Measurements from ENCODE around the gene CCDC15. TPM values are rescaled to one million over a fixed set of nuclear protein-coding genes. Genes with fewer than 3 reads are reported as not detected.
"Not testable (repeated sequence)": the region's sequence is repeated elsewhere in the genome, so short reads cannot be mapped to it uniquely, and the experiment has no call there.

CCDC15 gene
- total RNA-seq, 1 donor from 2014 or later, result 3.2 TPM

GRCh38 chr11:125022551-125022950 lies 68.5 kb downstream of the CCDC15 start:
- Mint-ChIP-seq H3K4me3 (no peak overlapping the region), H3K27ac (no peak overlapping the region), H3K27me3 (no peaks in the 10 kb centered on the region), H3K4me1 (ENCODE audit: unreplicated experiment) (no peaks in the 10 kb centered on the region), H3K36me3 (no peaks in the 10 kb centered on the region), H3K9me3 (peaks cover under 1% of the 10 kb centered on the region)
- DNase-seq (ENCODE audit: extremely low spot score, unreplicated experiment), result no peak
- no peak for TF ChIP-seq CTCF (conservative IDR thresholded peaks at IDR 0.05)

- Mint-ChIP-seq H3K27me3 (no peaks in the 10 kb centered on the region), H3K4me1 (ENCODE audit: unreplicated experiment) (no peaks in the 10 kb centered on the region), H3K9me3 (peaks cover 8% of the 10 kb centered on the region), H3K36me3 (peaks cover 6% of the 10 kb centered on the region), H3K27ac (no peak overlapping the region), H3K4me3 (no peak overlapping the region)
- TF ChIP-seq CTCF (conservative IDR thresholded peaks at IDR 0.05), result no peak
- DNase-seq (ENCODE audit: extremely low spot score, unreplicated experiment), result no peak
These were observed 72.0 kb downstream of the CCDC15 start for GRCh38 chr11:125025968-125026367.

- H3K27me3 Mint-ChIP-seq; H3K4me3 Mint-ChIP-seq; H3K27ac Mint-ChIP-seq; H3K4me1 Mint-ChIP-seq (ENCODE audit: unreplicated experiment); DNase-seq (ENCODE audit: extremely low spot score, unreplicated experiment): not testable (repeated sequence)
- H3K9me3 Mint-ChIP-seq, result peaks cover 18% of the 10 kb centered on the region
- H3K36me3 Mint-ChIP-seq, result peaks cover 13% of the 10 kb centered on the region
These were observed 75.4 kb downstream of the CCDC15 start for GRCh38 chr11:125029431-125029830.

- Mint-ChIP-seq H3K27ac (no peak overlapping the region), H3K4me3 (no peak overlapping the region)
These were observed 82.9 kb downstream of the CCDC15 start for GRCh38 chr11:125036933-125037332.

GRCh38 chr11:125049164-125049792 lies 95.3 kb downstream of the CCDC15 start:
- Mint-ChIP-seq H3K36me3 (no peaks in the 10 kb centered on the region), H3K27me3 (no peaks in the 10 kb centered on the region), H3K9me3 (no peaks in the 10 kb centered on the region), H3K27ac (no peak overlapping the region), H3K4me1 (ENCODE audit: unreplicated experiment) (no peaks in the 10 kb centered on the region), H3K4me3 (no peak overlapping the region)
- TF ChIP-seq CTCF (conservative IDR thresholded peaks at IDR 0.05), result no peak
- DNase-seq (ENCODE audit: extremely low spot score, unreplicated experiment), result no peak

More at GRCh38 chr11:125036933-125037332, 82.9 kb downstream of the CCDC15 start:
- Mint-ChIP-seq H3K9me3 (peaks cover 15% of the 10 kb centered on the region), H3K36me3 (peaks cover 7% of the 10 kb centered on the region), H3K4me1 (ENCODE audit: unreplicated experiment) (no peaks in the 10 kb centered on the region), H3K27me3 (no peaks in the 10 kb centered on the region)
- TF ChIP-seq CTCF (conservative IDR thresholded peaks at IDR 0.05), result no peak
- no peak for DNase-seq (ENCODE audit: extremely low spot score, unreplicated experiment)

- no peak overlapping the region for H3K27ac Mint-ChIP-seq
- H3K36me3 Mint-ChIP-seq, result no peaks in the 10 kb centered on the region
- H3K27me3 Mint-ChIP-seq, result no peaks in the 10 kb centered on the region
- no peak overlapping the region for H3K4me3 Mint-ChIP-seq
- no peaks in the 10 kb centered on the region for H3K9me3 Mint-ChIP-seq
- no peak for TF ChIP-seq CTCF (conservative IDR thresholded peaks at IDR 0.05)
- no peak for DNase-seq (ENCODE audit: extremely low spot score, unreplicated experiment)
- peaks cover 2% of the 10 kb centered on the region for H3K4me1 Mint-ChIP-seq (ENCODE audit: unreplicated experiment)
These were observed 98.0 kb downstream of the CCDC15 start for GRCh38 chr11:125052047-125052446.

All from type B pancreatic cell (in vitro differentiated cells).